ENCODE data around the gene RHO.

DNA sequence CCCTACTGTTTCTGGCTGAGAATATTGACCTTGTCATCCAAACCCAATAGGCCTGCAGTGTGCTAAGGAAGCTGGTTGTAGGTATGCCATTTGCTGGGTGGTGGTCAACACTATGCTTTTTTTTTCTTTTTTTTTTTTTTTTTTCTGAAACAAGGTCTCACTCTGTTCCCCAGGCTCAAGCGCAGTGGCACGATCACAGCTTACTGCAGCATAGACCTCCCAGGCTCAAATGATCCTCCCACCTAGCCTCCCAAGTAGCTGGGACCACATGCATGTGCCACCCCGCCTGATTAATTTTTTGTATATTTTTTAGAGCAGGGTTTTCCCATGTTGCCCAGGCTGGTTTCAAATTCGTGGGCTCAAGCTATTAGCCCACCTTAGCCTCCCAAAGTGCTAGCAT lies 35.7 kb upstream of the RHO start:
- TF ChIP-seq, protein P1, sequence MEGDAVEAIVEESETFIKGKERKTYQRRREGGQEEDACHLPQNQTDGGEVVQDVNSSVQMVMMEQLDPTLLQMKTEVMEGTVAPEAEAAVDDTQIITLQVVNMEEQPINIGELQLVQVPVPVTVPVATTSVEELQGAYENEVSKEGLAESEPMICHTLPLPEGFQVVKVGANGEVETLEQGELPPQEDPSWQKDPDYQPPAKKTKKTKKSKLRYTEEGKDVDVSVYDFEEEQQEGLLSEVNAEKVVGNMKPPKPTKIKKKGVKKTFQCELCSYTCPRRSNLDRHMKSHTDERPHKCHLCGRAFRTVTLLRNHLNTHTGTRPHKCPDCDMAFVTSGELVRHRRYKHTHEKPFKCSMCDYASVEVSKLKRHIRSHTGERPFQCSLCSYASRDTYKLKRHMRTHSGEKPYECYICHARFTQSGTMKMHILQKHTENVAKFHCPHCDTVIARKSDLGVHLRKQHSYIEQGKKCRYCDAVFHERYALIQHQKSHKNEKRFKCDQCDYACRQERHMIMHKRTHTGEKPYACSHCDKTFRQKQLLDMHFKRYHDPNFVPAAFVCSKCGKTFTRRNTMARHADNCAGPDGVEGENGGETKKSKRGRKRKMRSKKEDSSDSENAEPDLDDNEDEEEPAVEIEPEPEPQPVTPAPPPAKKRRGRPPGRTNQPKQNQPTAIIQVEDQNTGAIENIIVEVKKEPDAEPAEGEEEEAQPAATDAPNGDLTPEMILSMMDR (IDR thresholded peaks at IDR 0.05; ENCODE audit: insufficient read depth, low read length, poor library complexity, severe bottlenecking) = no peak
- no peak for TF ChIP-seq EZH2phosphoT487 (conservative IDR thresholded peaks at IDR 0.05; ENCODE audit: low read length)
